Ovary (tissue), 3 donors: ENCODE measurements around the gene UBE2G1.

Source experiments
- CTCF ChIP-seq, 3 donors: fragments of 450-650 bp in 2 of 3; fragments of 200-600 bp in 1 of 3; IDR thresholded peaks; one replicate each; pipeline versions ENCODE4 v1.5.1 to v1.8.0; 2016 to 2022; ENCODE audit warnings: antibody characterized with exemption in 3 of 3, mild to moderate bottlenecking in 1 of 3
- EP300 ChIP-seq: sonication (generic); formaldehyde crosslinking; IDR thresholded peaks from one replicate; pipeline ENCODE4 v1.6.1; 2017; ENCODE audit warnings: antibody characterized with exemption
- POLR2A ChIP-seq: fragments of 450-650 bp; IDR thresholded peaks from one replicate; pipeline ENCODE4 v1.6.1; 2017; ENCODE audit warnings: antibody characterized with exemption, mild to moderate bottlenecking, moderate library complexity
- donor health status: DM: no; HTN: no; CAD: no.

GRCh38 chr17:4340914-4341615 is 25.4 kb downstream of the UBE2G1 start:
- no peak for TF ChIP-seq CTCF (IDR thresholded peaks at IDR 0.05)
- no peak for TF ChIP-seq POLR2A
- TF ChIP-seq EP300 = no peak
